DLD1 (cell line): ENCODE measurements around the gene SLC2A9.

ENCODE experiments used
- in situ Hi-C: cut with HindIII; loops from 2 replicates; pipeline ENCODE4 v1.10.0; 2017; ENCODE audit warnings: low sequenced_read_pairs

The SLC2A9 gene

GRCh38 chr4:9899306-9900055, 121.8 kb downstream of the SLC2A9 start:
- in situ Hi-C loops = no loop called here

GRCh38 chr4:9898596-9899305, 122.5 kb downstream of the SLC2A9 start:
- in situ Hi-C loops = no loop called here

- in situ Hi-C loops = no loop called here
These were observed 126.0 kb downstream of the SLC2A9 start for GRCh38 chr4:9895333-9895705.

GRCh38 chr4:9894644-9895332, 126.5 kb downstream of the SLC2A9 start:
- in situ Hi-C loops = no loop called here

DNA sequence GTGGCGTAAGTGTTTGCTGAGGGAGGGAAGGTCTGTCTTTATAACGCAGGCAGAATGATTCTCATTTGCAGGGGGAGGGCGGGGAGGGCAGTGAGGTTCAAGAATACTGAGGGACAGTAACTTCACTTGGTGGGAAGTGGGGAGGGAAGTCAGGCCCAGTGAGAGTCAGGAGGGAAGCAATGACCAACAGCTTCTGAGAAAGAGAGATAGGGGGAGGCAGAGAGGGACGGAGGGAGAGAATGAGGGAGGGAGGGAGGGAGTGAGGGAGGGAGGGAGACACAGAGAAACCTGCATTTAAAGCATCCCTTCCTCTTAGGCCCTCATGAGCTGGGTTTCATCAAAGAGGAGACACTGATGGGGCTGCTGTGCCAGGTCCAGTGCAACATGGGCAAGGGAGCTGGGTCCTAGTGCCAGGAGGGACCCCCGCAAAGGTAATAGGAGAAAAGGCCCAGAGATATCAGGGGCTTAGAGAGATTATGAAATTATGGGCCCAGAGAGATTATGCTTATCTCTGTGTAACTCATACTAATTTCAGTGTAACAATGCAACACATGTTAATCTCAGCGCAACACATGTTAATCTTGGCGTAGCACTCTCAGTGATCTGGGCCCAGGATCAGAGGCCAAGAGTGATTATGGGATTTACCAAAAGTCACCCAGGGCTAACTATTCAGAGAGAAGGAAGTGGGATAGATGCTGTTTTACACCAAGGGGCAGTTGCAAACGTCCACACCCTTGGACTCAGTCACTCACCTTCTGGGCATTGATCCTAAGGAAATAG, 127.8 kb downstream of the SLC2A9 start:
- in situ Hi-C loops = no loop called here

GRCh38 chr4:9891740-9892139, 129.6 kb downstream of the SLC2A9 start:
- in situ Hi-C loops = no loop called here

GRCh38 chr4:9891056-9891455, 130.2 kb downstream of the SLC2A9 start:
- in situ Hi-C loops = no loop called here

DNA sequence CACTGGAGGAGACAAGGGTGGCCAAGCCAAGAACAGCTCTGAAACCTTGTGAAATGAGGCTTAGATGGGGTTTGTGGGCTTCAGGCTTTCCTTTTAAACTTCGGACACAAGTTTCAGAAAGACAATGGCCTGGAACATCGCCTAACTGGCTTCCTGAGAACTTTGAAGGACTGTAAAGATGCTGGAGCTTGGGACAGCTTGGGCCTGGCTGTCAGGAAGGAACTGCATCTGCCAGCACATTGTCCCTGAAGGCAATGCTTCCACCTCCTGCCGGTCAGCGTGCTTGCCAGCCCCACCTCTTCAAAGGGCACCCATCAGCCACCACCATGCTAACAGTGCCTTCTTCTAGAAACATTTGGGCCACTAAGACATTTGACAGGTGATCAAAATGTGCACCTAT, 132.0 kb downstream of the SLC2A9 start:
- in situ Hi-C loops = no loop called here

DNA sequence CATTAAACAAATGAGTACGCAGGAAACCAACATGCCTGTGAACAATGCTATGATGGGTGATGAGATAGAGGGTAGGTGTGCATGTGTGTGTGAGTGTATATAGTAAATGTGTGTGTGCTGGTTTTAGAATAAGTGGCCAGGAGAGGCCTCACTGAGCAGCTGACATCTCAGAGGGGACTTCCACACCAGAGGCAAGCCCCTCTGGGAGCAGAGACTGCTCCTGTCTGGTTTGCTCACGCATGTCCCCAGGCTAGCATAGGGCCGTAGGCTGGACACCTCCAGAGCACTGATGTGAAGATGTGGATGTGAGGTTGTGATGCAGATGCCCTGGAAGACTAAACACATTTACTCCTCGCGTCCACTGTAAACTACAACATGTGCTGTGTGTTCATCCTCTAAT, 135.3 kb downstream of the SLC2A9 start:
- in situ Hi-C loops = no loop called here

- in situ Hi-C loops = no loop called here
These were observed 140.7 kb downstream of the SLC2A9 start for GRCh38 chr4:9880406-9881197.

DNA sequence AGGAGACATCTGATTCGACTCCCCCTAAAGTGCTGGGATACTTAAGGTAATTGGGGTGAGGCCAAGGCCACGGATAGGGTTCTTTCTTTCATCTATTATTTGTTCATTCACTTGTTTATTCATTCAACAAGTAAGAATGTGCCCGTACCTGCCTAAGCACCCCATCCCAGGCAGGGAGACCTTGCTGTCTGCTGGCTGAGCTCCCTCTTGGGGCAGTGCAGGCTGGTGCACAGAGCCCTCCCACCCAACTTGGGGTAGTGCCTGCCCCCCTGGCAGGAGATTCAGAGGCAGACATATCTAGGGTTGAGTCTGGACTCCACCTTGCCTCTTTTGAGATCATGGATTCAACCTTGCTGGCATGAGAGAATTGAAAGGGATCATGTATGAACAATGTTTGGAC, 144.2 kb downstream of the SLC2A9 start:
- in situ Hi-C loops = no loop called here

- in situ Hi-C loops = no loop called here
These were observed 145.8 kb downstream of the SLC2A9 start for GRCh38 chr4:9875516-9875915.

- in situ Hi-C loops = no loop called here
These were observed 146.9 kb downstream of the SLC2A9 start for GRCh38 chr4:9874385-9874784.

- in situ Hi-C loops = no loop called here
These were observed 151.0 kb downstream of the SLC2A9 start for GRCh38 chr4:9870165-9870790.

GRCh38 chr4:9867751-9868425, 153.4 kb downstream of the SLC2A9 start:
- in situ Hi-C loops = no loop called here

- in situ Hi-C loops = no loop called here
These were observed 154.4 kb downstream of the SLC2A9 start for GRCh38 chr4:9866931-9867330.

DNA sequence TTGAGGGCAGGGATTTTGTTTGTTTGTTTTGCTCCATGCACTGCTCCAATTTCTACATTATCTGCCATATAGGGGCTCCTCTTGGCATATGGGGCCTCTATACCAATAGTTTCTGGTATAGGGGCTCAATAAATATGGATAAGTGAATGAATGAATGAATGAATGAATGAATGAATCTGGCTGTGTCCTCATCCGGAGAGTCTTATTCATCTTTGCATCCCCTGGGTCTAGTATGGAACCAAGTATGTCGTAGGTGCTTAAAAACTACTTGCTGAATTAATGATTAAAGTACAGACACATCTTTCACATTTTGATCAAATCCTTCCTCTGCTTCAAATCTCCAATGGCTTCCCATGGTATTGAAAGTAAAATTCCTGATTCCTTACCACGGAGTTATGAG, 159.7 kb downstream of the SLC2A9 start:
- in situ Hi-C loops = no loop called here

GRCh38 chr4:9859810-9860209, 161.5 kb downstream of the SLC2A9 start:
- in situ Hi-C loops = no loop called here

DNA sequence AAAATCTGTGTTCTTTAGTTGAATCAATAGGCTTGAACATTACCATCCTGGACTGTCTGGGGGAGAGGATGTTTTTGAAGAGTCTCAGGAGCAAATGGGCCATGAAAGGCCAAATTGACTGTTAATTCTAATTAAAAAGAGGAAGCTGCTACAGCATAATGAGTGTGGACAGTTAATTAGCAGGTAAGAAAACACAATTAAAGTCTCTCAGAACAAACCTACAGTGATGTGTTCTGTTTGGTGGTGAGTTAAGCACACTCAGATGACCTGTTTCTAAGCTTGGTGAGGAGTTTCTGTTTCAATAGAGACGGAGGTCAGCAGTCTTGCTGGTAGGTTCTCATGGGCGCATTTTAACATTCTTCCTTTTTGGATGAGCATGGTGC, 171.8 kb downstream of the SLC2A9 start:
- in situ Hi-C loops = no loop called here
